Keratinocyte (primary cell): ENCODE measurements around the gene LGR4.

Experiments
- CTCF ChIP-seq, 3 experiments: IDR thresholded peaks in 1 of 3; conservative IDR thresholded peaks in 1 of 3; optimal IDR thresholded peaks in 1 of 3; 2 replicates in 2 of 3; 3 replicates in 1 of 3; pipeline versions ENCODE3 to v1.5.1; 2011; ENCODE audit warnings: low read length in 3 of 3, mild to moderate bottlenecking in 3 of 3, moderate library complexity in 2 of 3, control low read depth in 1 of 3, inconsistent platforms in 1 of 3; ENCODE audit not compliant: insufficient read depth in 2 of 3; ENCODE audit errors: extremely low read depth in 1 of 3
- EZH2 ChIP-seq: IDR thresholded peaks from one replicate; pipeline ENCODE4 v1.6.1; 2012; ENCODE audit warnings: inconsistent platforms, mild to moderate bottlenecking, low read length, moderate library complexity

- TF ChIP-seq CTCF (optimal IDR thresholded peaks at IDR 0.05 in 1 of 3, IDR thresholded peaks at IDR 0.05 in 1 of 3, conservative IDR thresholded peaks at IDR 0.05 in 1 of 3; ENCODE audit: extremely low read depth in 1 of 3, insufficient read depth in 2 of 3, low read length in 3 of 3): no peak
- no peak for TF ChIP-seq EZH2
Observed at GRCh38 chr11:27396259-27396839, 76.2 kb downstream of the LGR4 start.
